Lower leg skin (tissue), 4 donors: ENCODE measurements around the gene ELK4. TPM values are rescaled to one million over a fixed set of nuclear protein-coding genes. Genes with fewer than 3 reads are reported as not detected.

Experiments used
- DNase-seq, 2 donors: peaks; one replicate each; pipeline ENCODE4 v3.0.0-alpha.2; 2019; ENCODE audit warnings: low spot score in 2 of 2
- H3K4me3 ChIP-seq: fragments of 200-600 bp; sonication (generic); 2 replicates; pipeline ENCODE4 v1.5.1; 2017; ENCODE audit warnings: mild to moderate bottlenecking, low read depth; ENCODE audit not compliant: poor library complexity, severe bottlenecking
- POLR2A ChIP-seq, 2 donors: fragments of 450-650 bp; IDR thresholded peaks; one replicate each; pipeline ENCODE4 v1.6.1; 2016 to 2017; ENCODE audit warnings: antibody characterized with exemption in 2 of 2, mild to moderate bottlenecking in 1 of 2, moderate library complexity in 1 of 2
- WGBS, 2 donors: methylation state at CpG; one replicate each; pipeline ENCODE4 v1.1.5; 2018; 5-methylcytosine and 5-hydroxymethylcytosine counted together
- intact Hi-C: fragments of 100-400 bp; cut with DNase I; formaldehyde crosslinking; loops from one replicate; pipeline ENCODE4 v1.15.0; 2023; ENCODE audit warnings: low total_unique reads
- total RNA-seq, 4 donors: library from RNA; depleted of rRNA; stranded (reverse); fragments of >200 nt; gene quantifications; one replicate each; pipeline ENCODE4 v1.1.0, GENCODE V29; 2016
- TF ChIP-seq, protein P1 (sequence below), 3 donors: fragments of 450-650 bp; IDR thresholded peaks; one replicate each; pipeline ENCODE4 v1.5.1; 2016; ENCODE audit warnings: antibody characterized with exemption in 3 of 3, mild to moderate bottlenecking in 3 of 3, moderate library complexity in 2 of 3

Gene ELK4
- total RNA-seq, 4 donors from 2014 or later: 24.1 to 44.2 (median 28.3) TPM

- TF ChIP-seq, protein P1, sequence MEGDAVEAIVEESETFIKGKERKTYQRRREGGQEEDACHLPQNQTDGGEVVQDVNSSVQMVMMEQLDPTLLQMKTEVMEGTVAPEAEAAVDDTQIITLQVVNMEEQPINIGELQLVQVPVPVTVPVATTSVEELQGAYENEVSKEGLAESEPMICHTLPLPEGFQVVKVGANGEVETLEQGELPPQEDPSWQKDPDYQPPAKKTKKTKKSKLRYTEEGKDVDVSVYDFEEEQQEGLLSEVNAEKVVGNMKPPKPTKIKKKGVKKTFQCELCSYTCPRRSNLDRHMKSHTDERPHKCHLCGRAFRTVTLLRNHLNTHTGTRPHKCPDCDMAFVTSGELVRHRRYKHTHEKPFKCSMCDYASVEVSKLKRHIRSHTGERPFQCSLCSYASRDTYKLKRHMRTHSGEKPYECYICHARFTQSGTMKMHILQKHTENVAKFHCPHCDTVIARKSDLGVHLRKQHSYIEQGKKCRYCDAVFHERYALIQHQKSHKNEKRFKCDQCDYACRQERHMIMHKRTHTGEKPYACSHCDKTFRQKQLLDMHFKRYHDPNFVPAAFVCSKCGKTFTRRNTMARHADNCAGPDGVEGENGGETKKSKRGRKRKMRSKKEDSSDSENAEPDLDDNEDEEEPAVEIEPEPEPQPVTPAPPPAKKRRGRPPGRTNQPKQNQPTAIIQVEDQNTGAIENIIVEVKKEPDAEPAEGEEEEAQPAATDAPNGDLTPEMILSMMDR (IDR thresholded peaks at IDR 0.05): no peak
- no peak for TF ChIP-seq POLR2A (IDR thresholded peaks at IDR 0.05)
- intact Hi-C loops: loop anchor here (10.0 kb wide), 1 partner anchor 807 kb away; no protein-coding TSS in a partner anchor
- 88 to 89% methylated on average over 4 to 9 of the region's 9 CpGs for WGBS, 2 donors
- H3K4me3 ChIP-seq: no peak overlapping the region
- DNase-seq: peak in 1 of 2 donors; percentile 80
Observed at GRCh38 chr1:205581321-205581980, 50.4 kb downstream of the ELK4 start.

GRCh38 chr1:205580923-205581180 lies 51.0 kb downstream of the ELK4 start:
- intact Hi-C loops: loop anchor here (10.0 kb wide), 1 partner anchor 806 kb away; no protein-coding TSS in a partner anchor
- 85 to 89% methylated on average over 3 of the region's 3 CpGs for WGBS, 2 donors
- no peak overlapping the region for H3K4me3 ChIP-seq
- peak in 1 of 2 donors; percentile 78 for DNase-seq
- no peak for TF ChIP-seq POLR2A (IDR thresholded peaks at IDR 0.05)
- TF ChIP-seq, protein P1 (IDR thresholded peaks at IDR 0.05): no peak

- no peak overlapping the region for H3K4me3 ChIP-seq
- intact Hi-C loops: loop anchor here (10.0 kb wide), 1 partner anchor 806 kb away; no protein-coding TSS in a partner anchor
- 81 to 84% methylated on average over 15 of the region's 15 CpGs for WGBS, 2 donors
- peak in 1 of 2 donors; percentile 79 for DNase-seq
- no peak for TF ChIP-seq POLR2A (IDR thresholded peaks at IDR 0.05)
- TF ChIP-seq, protein P1 (IDR thresholded peaks at IDR 0.05): no peak
Observed at GRCh38 chr1:205580140-205580922, 51.5 kb downstream of the ELK4 start.

- no peak overlapping the region for H3K4me3 ChIP-seq
- WGBS, 2 donors: 84 to 89% methylated on average over 10 to 12 of the region's 12 CpGs
- intact Hi-C loops: loop anchor here (10.0 kb wide), 1 partner anchor 805 kb away; no protein-coding TSS in a partner anchor
- peak in 1 of 2 donors; percentile 77 for DNase-seq
- TF ChIP-seq, protein P1 (IDR thresholded peaks at IDR 0.05): no peak
- no peak for TF ChIP-seq POLR2A (IDR thresholded peaks at IDR 0.05)
Observed at GRCh38 chr1:205579711-205580110, 52.1 kb downstream of the ELK4 start.

- 65 to 73% methylated on average over 9 of the region's 9 CpGs for WGBS, 2 donors
- TF ChIP-seq, protein P1 (IDR thresholded peaks at IDR 0.05): no peak
- no peak for TF ChIP-seq POLR2A (IDR thresholded peaks at IDR 0.05)
- no peak overlapping the region for H3K4me3 ChIP-seq
- DNase-seq: peak in 1 of 2 donors; percentile 67
- intact Hi-C loops: no loop called here
Observed at GRCh38 chr1:205578780-205579571, 52.8 kb downstream of the ELK4 start.
